LNCAP (cell line): ENCODE results near the gene TCEAL4.

Experiments used
- CTCF ChIP-seq: fragments of 450-650 bp; IDR thresholded peaks from 2 replicates; pipeline ENCODE4 v1.5.1; 2017; ENCODE audit warnings: mild to moderate bottlenecking

TCEAL4 gene

DNA sequence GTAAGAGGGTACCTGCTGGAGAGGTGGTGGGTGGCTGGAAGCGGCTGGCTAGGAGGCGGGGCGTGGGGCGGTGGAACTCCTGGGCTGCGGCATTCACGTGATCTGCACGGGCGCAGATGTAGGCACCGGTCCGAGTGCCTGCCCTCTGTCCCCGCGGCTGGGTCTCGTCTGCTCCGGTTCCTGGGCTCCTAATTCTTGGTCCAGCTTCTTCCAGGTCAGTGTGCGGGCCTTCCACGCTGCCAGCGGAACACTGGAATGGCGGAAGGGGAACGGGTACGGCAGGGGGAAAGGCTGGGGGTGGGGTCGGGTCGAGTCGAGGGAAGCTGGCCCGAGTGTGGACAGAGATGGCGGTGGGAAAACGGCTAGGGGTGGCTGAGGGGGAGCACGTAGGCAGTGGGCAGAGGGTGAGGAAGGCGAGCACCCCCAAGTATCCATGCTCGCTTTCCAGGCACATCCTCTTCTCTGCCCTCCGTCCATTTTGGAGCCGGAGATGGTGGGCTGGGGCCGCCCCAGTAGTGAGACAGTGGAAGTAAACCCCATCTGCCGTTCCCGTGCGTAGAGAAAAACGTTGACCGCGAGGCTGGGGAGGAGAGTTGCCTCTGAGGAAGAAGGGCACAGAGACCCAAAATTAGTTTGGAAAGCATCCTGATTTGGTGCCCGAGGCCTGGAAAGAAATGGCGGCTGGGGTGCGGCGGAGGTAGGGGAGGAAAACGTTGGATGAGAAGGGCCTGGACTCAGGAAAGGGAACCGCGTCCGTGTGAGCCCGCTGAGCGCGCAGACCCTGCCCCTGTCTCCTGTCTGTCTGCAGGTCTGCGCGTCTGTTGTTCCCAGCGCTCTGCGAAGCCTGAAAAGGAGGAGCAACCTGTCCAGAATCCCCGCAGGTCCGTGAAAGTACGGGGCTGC lies at the start of gene TCEAL4:
TCEAL4 (plus strand) TSS at position 105 of the 903 bp plus-strand sequence. CDS start 1,161 bp downstream, outside the sequence.
- TF ChIP-seq CTCF: no peak

GRCh38 chrX:103536071-103536470 lies 49.2 kb upstream of the TCEAL4 start:
- TF ChIP-seq CTCF: no peak

GRCh38 chrX:103536732-103537131 lies 48.6 kb upstream of the TCEAL4 start:
- no peak for TF ChIP-seq CTCF

GRCh38 chrX:103537871-103538387 lies 47.4 kb upstream of the TCEAL4 start:
- TF ChIP-seq CTCF: no peak

GRCh38 chrX:103538728-103539127 lies 46.6 kb upstream of the TCEAL4 start:
- TF ChIP-seq CTCF: no peak

GRCh38 chrX:103539695-103540094 lies 45.6 kb upstream of the TCEAL4 start:
- TF ChIP-seq CTCF: no peak

GRCh38 chrX:103540145-103540544 lies 45.2 kb upstream of the TCEAL4 start:
- no peak for TF ChIP-seq CTCF
